Measurements from ENCODE around the gene GPR150.
"Not testable (repeated sequence)": the region's sequence is repeated elsewhere in the genome, so short reads cannot be mapped to it uniquely, and the experiment has no call there.

Gene GPR150

GRCh38 chr5:95631255-95631958 lies 11.5 kb downstream of the GPR150 start:
- TF ChIP-seq SPI1 (IDR thresholded peaks at IDR 0.05; ENCODE audit: low read depth, low read length): no peak
- no peak for TF ChIP-seq TAF1 (IDR thresholded peaks at IDR 0.05; ENCODE audit: low read depth, low read length)
- no peak for TF ChIP-seq POLR2AphosphoS5 (IDR thresholded peaks at IDR 0.05; ENCODE audit: low read depth, low read length)
- TF ChIP-seq PAX5 (IDR thresholded peaks at IDR 0.05; ENCODE audit: insufficient read depth, low read length, severe bottlenecking): no peak
- DNase-seq (ENCODE audit: insufficient read length, low spot score): no peak
- no peak for FAIRE-seq

GRCh38 chr5:95631991-95632675 lies 12.2 kb downstream of the GPR150 start:
- FAIRE-seq: peak; percentile 91
- TF ChIP-seq SPI1 (IDR thresholded peaks at IDR 0.05; ENCODE audit: low read depth, low read length): 0 out of 2 replicates have a peak, but pooled peaks have one; percentile 1
- TF ChIP-seq TAF1 (IDR thresholded peaks at IDR 0.05; ENCODE audit: low read depth, low read length): no peak
- no peak for DNase-seq (ENCODE audit: insufficient read length, low spot score)

DNA sequence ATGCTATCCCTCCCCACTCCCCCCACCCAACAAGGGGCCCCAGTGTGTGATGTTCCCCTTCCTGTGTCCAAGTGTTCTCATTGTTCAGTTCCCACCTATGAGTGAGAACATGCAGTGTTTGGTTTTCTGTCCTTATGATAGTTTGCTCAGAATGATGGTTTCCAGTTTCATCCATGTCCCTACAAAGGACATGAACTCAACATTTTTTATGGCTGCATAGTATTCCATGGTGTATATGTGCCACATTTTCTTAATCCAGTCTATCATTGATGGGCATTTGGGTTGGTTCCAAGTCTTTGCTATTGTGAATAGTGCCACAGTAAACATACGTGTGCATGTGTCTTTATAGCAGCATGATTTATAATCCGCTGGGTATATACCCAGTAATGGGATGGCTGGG lies 13.1 kb downstream of the GPR150 start:
- not testable (repeated sequence) for FAIRE-seq

GRCh38 chr5:95633671-95634070 lies 13.8 kb downstream of the GPR150 start:
- FAIRE-seq (no peak), DNase-seq (ENCODE audit: insufficient read length, low spot score) (no peak)
- no peak for TF ChIP-seq PAX5 (IDR thresholded peaks at IDR 0.05; ENCODE audit: insufficient read depth, low read length, severe bottlenecking)

More for the DNA sequence above, 13.1 kb downstream of the GPR150 start:
- DNase-seq (ENCODE audit: insufficient read length, low spot score): not testable (repeated sequence)

DNA sequence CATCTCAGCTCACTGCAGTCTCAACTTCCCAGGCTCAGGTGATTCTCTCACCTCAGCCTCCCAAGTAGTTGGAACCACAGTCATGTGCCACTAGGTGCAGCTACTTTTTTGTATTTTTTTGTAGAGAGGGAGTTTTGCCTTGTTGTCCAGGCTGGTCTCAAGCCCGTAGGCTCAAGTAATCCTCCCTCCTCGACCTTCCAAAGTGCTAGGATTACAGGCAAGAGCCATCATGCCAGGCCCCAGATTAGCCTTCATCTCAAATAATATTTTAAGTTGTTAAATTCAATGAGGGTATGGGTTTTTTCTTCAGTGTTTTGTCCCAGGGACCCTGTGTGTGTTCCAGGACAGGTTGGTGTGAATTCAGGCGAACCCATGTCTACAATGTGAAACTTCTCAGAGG lies 14.2 kb downstream of the GPR150 start:
- no peak for TF ChIP-seq SPI1 (IDR thresholded peaks at IDR 0.05; ENCODE audit: low read depth, low read length)
- TF ChIP-seq POU2F2 (IDR thresholded peaks at IDR 0.05; ENCODE audit: low read depth, low read length): no peak
- TF ChIP-seq POLR2AphosphoS5 (IDR thresholded peaks at IDR 0.05; ENCODE audit: low read depth, low read length): no peak
- no peak for TF ChIP-seq TAF1 (IDR thresholded peaks at IDR 0.05; ENCODE audit: low read depth, low read length)
- no peak for TF ChIP-seq POLR2A (IDR thresholded peaks at IDR 0.05; ENCODE audit: low read depth, low read length)
- DNase-seq (ENCODE audit: insufficient read length, low spot score) (no peak), FAIRE-seq (no peak)

DNA sequence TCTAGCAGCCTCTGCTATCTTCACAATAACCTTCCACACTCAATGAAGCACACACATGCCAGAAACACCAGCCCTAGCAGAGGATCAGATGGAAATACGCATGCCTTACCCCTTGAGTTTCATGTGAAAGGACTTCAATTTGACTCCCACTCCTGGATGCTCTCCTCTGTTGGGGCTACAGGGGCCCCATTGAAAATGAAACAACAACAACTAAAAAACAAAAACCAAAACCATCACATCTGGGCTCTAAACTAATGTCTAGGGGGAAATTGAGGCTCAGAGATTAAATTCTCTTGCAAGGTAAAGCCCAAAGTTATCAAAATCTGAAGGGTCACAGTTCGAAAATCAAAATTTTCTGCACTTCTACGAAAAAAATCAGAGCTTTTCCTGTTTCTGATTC lies 18.7 kb downstream of the GPR150 start:
- DNase-seq (ENCODE audit: insufficient read length, low spot score) (no peak), FAIRE-seq (peak; percentile 71)
- TF ChIP-seq PAX5 (IDR thresholded peaks at IDR 0.05; ENCODE audit: insufficient read depth, low read length, severe bottlenecking): no peak
- no peak for TF ChIP-seq POLR2AphosphoS5 (IDR thresholded peaks at IDR 0.05; ENCODE audit: low read depth, low read length)

DNA sequence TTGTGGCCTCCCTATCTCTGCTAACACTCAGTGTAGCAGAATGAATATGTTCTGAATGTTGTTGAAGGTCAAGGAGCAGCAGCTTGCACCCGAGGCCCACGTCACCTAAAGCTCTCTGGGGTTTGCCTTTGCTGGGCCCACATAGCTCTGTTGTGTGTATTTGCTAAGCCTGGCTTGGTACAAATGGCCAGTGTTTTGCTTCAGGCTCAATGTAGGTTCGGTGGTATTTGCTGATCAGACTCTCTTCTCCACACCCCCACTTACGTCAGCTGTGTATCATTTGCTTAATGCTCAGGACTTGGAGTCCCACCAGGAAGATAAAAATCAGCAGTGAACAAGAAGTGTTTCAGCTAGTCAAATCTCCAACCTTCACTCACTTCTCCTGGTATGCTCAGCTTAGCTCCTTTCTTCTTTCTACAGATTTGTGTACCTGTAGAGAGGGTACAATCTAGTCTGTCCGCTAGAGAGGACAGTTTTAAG lies 21.9 kb downstream of the GPR150 start:
- TF ChIP-seq TAF1 (IDR thresholded peaks at IDR 0.05; ENCODE audit: low read depth, low read length): no peak
- TF ChIP-seq POU2F2 (IDR thresholded peaks at IDR 0.05; ENCODE audit: low read depth, low read length): no peak
- no peak for TF ChIP-seq PAX5 (IDR thresholded peaks at IDR 0.05; ENCODE audit: insufficient read depth, low read length, severe bottlenecking)
- TF ChIP-seq SPI1 (IDR thresholded peaks at IDR 0.05; ENCODE audit: low read depth, low read length): no peak
- TF ChIP-seq POLR2A (IDR thresholded peaks at IDR 0.05; ENCODE audit: low read depth, low read length): no peak
- no peak for TF ChIP-seq POLR2AphosphoS5 (IDR thresholded peaks at IDR 0.05; ENCODE audit: low read depth, low read length)
- FAIRE-seq: no peak
- DNase-seq (ENCODE audit: insufficient read length, low spot score): no peak

GRCh38 chr5:95643152-95643551 lies 23.3 kb downstream of the GPR150 start:
- DNase-seq (ENCODE audit: insufficient read length, low spot score) (no peak), FAIRE-seq (no peak)
- TF ChIP-seq SPI1 (IDR thresholded peaks at IDR 0.05; ENCODE audit: low read depth, low read length): no peak
- no peak for TF ChIP-seq TAF1 (IDR thresholded peaks at IDR 0.05; ENCODE audit: low read depth, low read length)
- no peak for TF ChIP-seq PAX5 (IDR thresholded peaks at IDR 0.05; ENCODE audit: insufficient read depth, low read length, severe bottlenecking)

GRCh38 chr5:95644351-95645042 lies 24.6 kb downstream of the GPR150 start:
- FAIRE-seq: peak; percentile 86
- no peak for DNase-seq (ENCODE audit: insufficient read length, low spot score)
- TF ChIP-seq POLR2A (IDR thresholded peaks at IDR 0.05; ENCODE audit: low read depth, low read length) (no peak), POU2F2 (IDR thresholded peaks at IDR 0.05; ENCODE audit: low read depth, low read length) (no peak)

DNA sequence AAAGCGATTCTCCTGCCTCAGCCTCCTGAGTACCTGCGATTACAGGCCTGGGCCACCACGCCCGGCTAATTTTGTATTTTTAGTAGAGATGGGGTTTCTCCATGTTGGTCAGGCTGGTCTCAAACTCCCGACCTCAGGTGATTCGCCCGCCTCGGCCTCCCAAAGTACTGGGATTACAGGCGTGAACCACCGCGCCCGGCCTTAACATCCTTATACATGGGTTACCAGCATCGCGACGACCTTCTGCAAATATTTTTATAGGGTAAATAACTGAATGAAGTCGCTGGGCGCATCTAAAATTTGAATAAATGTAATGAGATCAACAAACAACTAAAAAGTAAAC lies 26.3 kb downstream of the GPR150 start:
- DNase-seq (ENCODE audit: insufficient read length, low spot score); FAIRE-seq: not testable (repeated sequence)

Data from GM12891 (cell line).